B cell (primary cell): ENCODE measurements around the gene SLC7A1. TPM values are rescaled to one million over a fixed set of nuclear protein-coding genes. Genes with fewer than 3 reads are reported as not detected.

Source experiments
- ATAC-seq: fragments of 200-7000 bp; cut with Tn5 transposase; one replicate; pipeline ENCODE4 v1.10.0; 2021; ENCODE audit warnings: low read depth, mild to moderate bottlenecking, moderate number of reproducible peaks, moderate library complexity
- CTCF ChIA-PET: fragments of 350-600 bp; sonication (Branson Sonifier 250); formaldehyde crosslinking; loops from one replicate; lab custom pipeline; 2021; ENCODE audit warnings: antibody characterized with exemption, inconsistent platforms; lab: Charles Lee
- POLR2A ChIA-PET: fragments of 350-600 bp; sonication (Branson Sonifier 250); formaldehyde crosslinking; loops from one replicate; lab custom pipeline; 2021; ENCODE audit warnings: antibody characterized with exemption; lab: Charles Lee
- DNase-seq: peaks from one replicate; pipeline ENCODE4 v3.0.0; 2013
- H2AFZ ChIP-seq: 2 replicates; pipeline ENCODE4 v1.6.1; 2012; ENCODE audit warnings: mild to moderate bottlenecking, low read depth, low read length; ENCODE audit not compliant: insufficient read depth, poor library complexity, severe bottlenecking
- H3K27ac ChIP-seq, 2 donors: 1 replicate in 1 of 2; 2 replicates in 1 of 2; pipeline ENCODE4 v1.5.1; 2012 to 2013; ENCODE audit warnings: low read length in 2 of 2, mild to moderate bottlenecking in 2 of 2, moderate library complexity in 1 of 2
- H3K27me3 ChIP-seq, 4 experiments: fragments of 200-600 bp in 1 of 4; sonication (generic) in 1 of 4; replicated peaks in 1 of 4; 1 replicate in 2 of 4; 2 replicates in 2 of 4; pipeline versions ENCODE4 v1.6.1 to v1.7.0; 2013 to 2016; ENCODE audit warnings: low read length in 3 of 4, mild to moderate bottlenecking in 2 of 4, mixed read lengths in 1 of 4, moderate library complexity in 1 of 4; ENCODE audit not compliant: insufficient read depth in 4 of 4, control insufficient read depth in 3 of 4; ENCODE audit errors: control extremely low read depth in 1 of 4
- H3K36me3 ChIP-seq, 2 experiments: replicated peaks in 1 of 2; 1 replicate in 1 of 2; 2 replicates in 1 of 2; pipeline versions ENCODE4 v1.6.1 to v1.7.1; 2013; ENCODE audit warnings: low read length in 1 of 2; ENCODE audit not compliant: insufficient read depth in 2 of 2, control insufficient read depth in 1 of 2; ENCODE audit errors: control extremely low read depth in 1 of 2, extremely low read depth in 1 of 2
- H3K4me1 ChIP-seq, 2 donors: fragments of 200-600 bp in 1 of 2; sonication (generic) in 1 of 2; 1 replicate in 1 of 2; 2 replicates in 1 of 2; pipeline versions ENCODE4 v1.5.1 to v1.6.1; 2013 to 2017; ENCODE audit warnings: low read length in 2 of 2; ENCODE audit not compliant: control insufficient read depth in 2 of 2, insufficient read depth in 2 of 2
- H3K4me2 ChIP-seq: replicated peaks from 2 replicates; pipeline ENCODE3; 2012; ENCODE audit warnings: mild to moderate bottlenecking, low read depth, low read length; ENCODE audit not compliant: poor library complexity, severe bottlenecking
- H3K4me3 ChIP-seq, 5 experiments: fragments of 200-600 bp in 1 of 5; sonication (generic) in 1 of 5; 1 replicate in 3 of 5; 2 replicates in 2 of 5; pipeline versions ENCODE4 v1.5.1 to v1.7.0; 2011 to 2016; ENCODE audit warnings: low read length in 4 of 5, mild to moderate bottlenecking in 4 of 5, low read depth in 2 of 5, control low read depth in 1 of 5, moderate library complexity in 1 of 5; ENCODE audit not compliant: insufficient read depth in 1 of 5; ENCODE audit errors: control extremely low read depth in 1 of 5, extremely low read depth in 1 of 5
- H3K79me2 ChIP-seq: fragments of 200-600 bp; sonication (generic); one replicate; pipeline ENCODE4 v1.6.0; 2016; ENCODE audit warnings: low read length; ENCODE audit not compliant: control insufficient read depth, insufficient read depth
- H3K9ac ChIP-seq: fragments of 200-600 bp; sonication (generic); 2 replicates; pipeline ENCODE4 v1.6.1; 2017; ENCODE audit warnings: mild to moderate bottlenecking, low read length, moderate library complexity
- H3K9me3 ChIP-seq, 3 donors: one replicate each; pipeline versions ENCODE4 v1.6.1 to v1.7.1; 2013; ENCODE audit warnings: low read length in 2 of 3; ENCODE audit not compliant: control insufficient read depth in 2 of 3, insufficient read depth in 1 of 3; ENCODE audit errors: control extremely low read depth in 1 of 3
- H4K20me1 ChIP-seq: 2 replicates; pipeline ENCODE4 v1.6.0; 2012; ENCODE audit warnings: mild to moderate bottlenecking, low read length; ENCODE audit not compliant: insufficient read depth, control insufficient read depth, poor library complexity, severe bottlenecking
- H3K27ac Mint-ChIP-seq: one replicate; pipeline ENCODE4 v1.8.0; 2021; ENCODE audit warnings: mixed read lengths
- H3K27me3 Mint-ChIP-seq: one replicate; pipeline ENCODE4 v1.8.0; 2021; ENCODE audit warnings: mixed read lengths
- H3K4me1 Mint-ChIP-seq: one replicate; pipeline ENCODE4 v1.8.0; 2021; ENCODE audit warnings: mixed read lengths
- H3K4me3 Mint-ChIP-seq: one replicate; pipeline ENCODE4 v1.8.0; 2021; ENCODE audit warnings: mixed read lengths
- H3K9me3 Mint-ChIP-seq: one replicate; pipeline ENCODE4 v1.8.0; 2022; ENCODE audit warnings: mixed read lengths; ENCODE audit not compliant: insufficient read depth
- EZH2 ChIP-seq: IDR thresholded peaks from 2 replicates; pipeline ENCODE4 v1.6.1; 2012; ENCODE audit warnings: borderline replicate concordance, low read depth, mild to moderate bottlenecking, moderate library complexity, low read length; ENCODE audit not compliant: insufficient read depth, poor library complexity, severe bottlenecking
- WGBS: methylation state at CpG from one replicate; pipeline ENCODE4 v1.1.5; 2013; ENCODE audit warnings: missing lambda C conversion rate; ENCODE audit not compliant: insufficient coverage; 5-methylcytosine and 5-hydroxymethylcytosine counted together
- intact Hi-C: fragments of 100-400 bp; cut with micrococcal nuclease; formaldehyde crosslinking; loops from one replicate; pipeline ENCODE4 v1.10.0; 2022
- polyA plus RNA-seq: library from polyadenylated mRNA; depleted of rRNA; stranded (reverse); fragments of >200 nt; gene quantifications from 2 replicates; pipeline ENCODE4 v1.2.3, GENCODE V29; 2012
- total RNA-seq, 2 donors: library from RNA; stranded (reverse); fragments of 120-200 nt in 1 of 2; gene quantifications; 1 replicate in 1 of 2; 2 replicates in 1 of 2; pipeline versions ENCODE4 v1.2.3 to v1.2.4, GENCODE V29; 2013 to 2022
- TF ChIP-seq, protein P1 (sequence below): fragments of 200-600 bp; IDR thresholded peaks from one replicate; pipeline ENCODE4 v1.8.0; 2022; ENCODE audit warnings: antibody characterized with exemption, mild to moderate bottlenecking

The SLC7A1 gene
- total and polyA plus RNA-seq, 2 donors (not counting 1 experiment from before 2014, with no cell fraction given), result 3.3 to 23.1 TPM

DNA sequence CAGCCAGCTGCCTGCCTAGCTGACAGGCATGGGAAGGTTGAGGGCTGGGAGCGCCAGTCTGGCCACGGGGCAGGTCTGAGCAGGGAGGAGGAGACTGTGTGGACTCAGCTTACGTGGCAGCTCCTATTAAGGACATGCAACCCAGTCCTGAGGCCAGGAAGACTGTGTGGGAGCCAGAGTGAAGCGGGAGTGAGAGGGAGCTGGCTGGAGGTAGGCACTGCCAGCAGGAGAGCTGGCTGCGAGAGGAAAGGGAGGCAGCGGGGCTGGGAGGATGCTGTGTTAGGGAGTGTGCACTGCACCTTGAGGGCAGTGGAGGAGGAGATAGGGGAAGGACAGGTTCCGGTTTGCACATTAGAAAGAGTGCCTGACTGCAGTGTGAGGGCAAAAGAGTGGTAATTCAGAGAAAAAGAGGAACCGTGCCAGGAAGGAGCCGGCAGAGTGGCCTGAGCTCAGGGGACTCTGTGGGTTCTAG lies 99.2 kb downstream of the SLC7A1 start:
- Histone ChIP-seq H4K20me1 (no peaks in the 10 kb centered on the region), H3K4me1 (peaks cover 36 to 39% of the 10 kb centered on the region in 2 donors), H3K27me3 (no peaks in the 10 kb centered on the region), H3K27ac (peak overlapping the region; percentile 46 to 47), H3K79me2 (no peaks in the 10 kb centered on the region), H3K9ac (peak overlapping the region; percentile 58), H3K4me3 (peak overlapping the region in 4 of 5 experiments; percentile 14 to 48 (median 26)), H3K4me2 (peak overlapping the region; percentile 92), H3K36me3 (no peaks in the 10 kb centered on the region), H3K9me3 (no peaks in the 10 kb centered on the region), H2AFZ (peak overlapping the region; percentile 68)
- no peak for TF ChIP-seq EZH2
- TF ChIP-seq, protein P1, sequence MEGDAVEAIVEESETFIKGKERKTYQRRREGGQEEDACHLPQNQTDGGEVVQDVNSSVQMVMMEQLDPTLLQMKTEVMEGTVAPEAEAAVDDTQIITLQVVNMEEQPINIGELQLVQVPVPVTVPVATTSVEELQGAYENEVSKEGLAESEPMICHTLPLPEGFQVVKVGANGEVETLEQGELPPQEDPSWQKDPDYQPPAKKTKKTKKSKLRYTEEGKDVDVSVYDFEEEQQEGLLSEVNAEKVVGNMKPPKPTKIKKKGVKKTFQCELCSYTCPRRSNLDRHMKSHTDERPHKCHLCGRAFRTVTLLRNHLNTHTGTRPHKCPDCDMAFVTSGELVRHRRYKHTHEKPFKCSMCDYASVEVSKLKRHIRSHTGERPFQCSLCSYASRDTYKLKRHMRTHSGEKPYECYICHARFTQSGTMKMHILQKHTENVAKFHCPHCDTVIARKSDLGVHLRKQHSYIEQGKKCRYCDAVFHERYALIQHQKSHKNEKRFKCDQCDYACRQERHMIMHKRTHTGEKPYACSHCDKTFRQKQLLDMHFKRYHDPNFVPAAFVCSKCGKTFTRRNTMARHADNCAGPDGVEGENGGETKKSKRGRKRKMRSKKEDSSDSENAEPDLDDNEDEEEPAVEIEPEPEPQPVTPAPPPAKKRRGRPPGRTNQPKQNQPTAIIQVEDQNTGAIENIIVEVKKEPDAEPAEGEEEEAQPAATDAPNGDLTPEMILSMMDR, result no peak
- intact Hi-C loops, result loop anchor here (10.0 kb wide), 1 partner anchor 1239 kb away; the partner anchor contains the start of gene ALOX5AP
- Mint-ChIP-seq H3K4me3 (peak overlapping the region; percentile 86), H3K4me1 (peaks cover 36% of the 10 kb centered on the region), H3K27me3 (no peaks in the 10 kb centered on the region), H3K27ac (peak overlapping the region; percentile 80), H3K9me3 (no peaks in the 10 kb centered on the region)
- CTCF ChIA-PET, result interaction anchor here (2.4 to 6.8 kb wide), 5 partner anchors 9 to 619 kb away, joined by 6 to 53 read pairs (median 9); no protein-coding TSS in a partner anchor
- ATAC-seq (peak; percentile 68), DNase-seq (peak; percentile 78)
- POLR2A ChIA-PET, result no interaction called here
- WGBS, result 6% methylated on average over 9 of the region's 9 CpGs

DNA sequence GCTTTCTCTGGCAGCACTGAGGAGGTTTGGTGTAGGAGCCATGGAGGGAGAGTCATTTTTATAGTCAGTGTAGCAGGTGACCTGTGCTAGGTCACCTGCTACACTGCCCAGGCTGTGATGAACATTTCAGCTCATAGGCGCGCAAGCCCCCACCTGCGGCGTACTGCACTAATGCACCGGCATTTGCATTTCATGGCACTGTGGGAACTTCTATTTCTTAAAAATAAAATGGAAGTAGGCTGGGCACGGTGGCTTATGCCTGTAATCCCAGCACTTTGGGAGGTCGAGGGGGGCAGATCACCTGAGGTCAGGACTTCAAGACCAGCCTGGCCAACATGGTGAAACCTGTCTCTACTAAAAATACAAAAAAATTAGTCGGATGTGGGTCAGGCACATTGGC lies 101.0 kb downstream of the SLC7A1 start:
- H4K20me1 ChIP-seq, result no peaks in the 10 kb centered on the region
- no peak overlapping the region for H3K27ac ChIP-seq
- H3K4me3 Mint-ChIP-seq, result peak overlapping the region; percentile 11
- POLR2A ChIA-PET, result interaction anchor here (0.6 to 0.7 kb wide), 3 partner anchors 10 to 1694 kb away, joined by 4 to 6 read pairs (median 6); no protein-coding TSS in a partner anchor
- no peaks in the 10 kb centered on the region for H3K27me3 Mint-ChIP-seq
- H3K27ac Mint-ChIP-seq, result peak overlapping the region; percentile 15
- CTCF ChIA-PET, result interaction anchor here (1.0 to 6.8 kb wide), 4 partner anchors 14 to 620 kb away, joined by 3 to 53 read pairs (median 7); no protein-coding TSS in a partner anchor
- H3K4me1 Mint-ChIP-seq, result peaks cover 34% of the 10 kb centered on the region
- ATAC-seq (no peak), DNase-seq (peak; percentile 42)
- H3K9me3 Mint-ChIP-seq, result no peaks in the 10 kb centered on the region
- peaks cover 36 to 39% of the 10 kb centered on the region in 2 donors for H3K4me1 ChIP-seq
- 59% methylated on average over 7 of the region's 8 CpGs for WGBS
- H2AFZ ChIP-seq, result no peak overlapping the region
- TF ChIP-seq EZH2, result no peak
- TF ChIP-seq, protein P1, result no peak
- peak overlapping the region; percentile 29 for H3K4me2 ChIP-seq
- H3K4me3 ChIP-seq, result no peak overlapping the region
- H3K79me2 ChIP-seq, result no peaks in the 10 kb centered on the region
- H3K27me3 ChIP-seq, result peaks cover 0 to 4% (median 0%) of the 10 kb centered on the region in 4 experiments
- intact Hi-C loops, result loop anchor here (2.0 to 10.0 kb wide), 3 partner anchors 20 to 1240 kb away; partner anchors contain the start of genes ALOX5AP and SLC7A1
- H3K36me3 ChIP-seq, result no peaks in the 10 kb centered on the region
- no peaks in the 10 kb centered on the region for H3K9me3 ChIP-seq
- H3K9ac ChIP-seq, result no peak overlapping the region
